Keratinocyte (primary cell): ENCODE data around the gene TP53I3. TPM values are rescaled to one million over a fixed set of nuclear protein-coding genes. Genes with fewer than 3 reads are reported as not detected.

Experiments
- DNase-seq: peaks from one replicate; pipeline ENCODE4 v3.0.0-alpha.2; 2011; ENCODE audit warnings: low read depth, missing footprints, low spot score
- FAIRE-seq: peaks from 2 replicates; lab custom pipeline; 2011; peaks lifted over from hg19 to GRCh38; lab: Jason Lieb, UNC
- H2AFZ ChIP-seq: 2 replicates; pipeline ENCODE4 v1.6.0; 2012; ENCODE audit warnings: low read length, control low read depth, inconsistent platforms; ENCODE audit not compliant: control insufficient read depth
- H3K27ac ChIP-seq: 2 replicates; pipeline ENCODE4 v1.5.1; 2011; ENCODE audit warnings: low read length; ENCODE audit not compliant: control insufficient read depth, insufficient read depth
- H3K27me3 ChIP-seq: 3 replicates; pipeline ENCODE4 v1.6.0; 2011; ENCODE audit warnings: low read length; ENCODE audit not compliant: control insufficient read depth, insufficient read depth; ENCODE audit errors: extremely low read depth
- H3K36me3 ChIP-seq, 2 experiments: 2 replicates in 1 of 2; 3 replicates in 1 of 2; pipeline ENCODE4 v1.5.1; 2011; ENCODE audit warnings: low read length in 2 of 2, mild to moderate bottlenecking in 1 of 2; ENCODE audit not compliant: control insufficient read depth in 2 of 2, insufficient read depth in 2 of 2; ENCODE audit errors: extremely low read depth in 1 of 2
- H3K4me1 ChIP-seq: 3 replicates; pipeline ENCODE4 v1.5.1; 2011; ENCODE audit warnings: low read length; ENCODE audit not compliant: control insufficient read depth, insufficient read depth; ENCODE audit errors: extremely low read depth
- H3K4me2 ChIP-seq: 3 replicates; pipeline ENCODE4 v1.6.0; 2011; ENCODE audit warnings: low read depth, low read length; ENCODE audit not compliant: control insufficient read depth, insufficient read depth; ENCODE audit errors: extremely low read depth
- H3K4me3 ChIP-seq, 3 experiments: fragments of 200-600 bp in 1 of 3; sonication (generic) in 1 of 3; 2 replicates in 2 of 3; 3 replicates in 1 of 3; pipeline ENCODE4 v1.5.1; 2011 to 2016; ENCODE audit warnings: low read length in 3 of 3, mild to moderate bottlenecking in 3 of 3, control low read depth in 2 of 3, inconsistent platforms in 1 of 3, low read depth in 1 of 3, mixed read lengths in 1 of 3, mixed run types in 1 of 3, moderate library complexity in 1 of 3; ENCODE audit not compliant: control insufficient read depth in 2 of 3, insufficient read depth in 2 of 3; ENCODE audit errors: extremely low read depth in 1 of 3
- H3K79me2 ChIP-seq: 2 replicates; pipeline ENCODE4 v1.6.0; 2012; ENCODE audit warnings: low read length; ENCODE audit not compliant: control insufficient read depth, insufficient read depth
- H3K9ac ChIP-seq: 3 replicates; pipeline ENCODE4 v1.6.0; 2011; ENCODE audit warnings: low read length; ENCODE audit not compliant: control insufficient read depth, insufficient read depth; ENCODE audit errors: extremely low read depth
- H3K9me1 ChIP-seq: 3 replicates; pipeline ENCODE4 v1.6.0; 2011; ENCODE audit warnings: low read length; ENCODE audit not compliant: control insufficient read depth, insufficient read depth; ENCODE audit errors: extremely low read depth
- H3K9me3 ChIP-seq: 2 replicates; pipeline ENCODE4 v1.5.1; 2012; ENCODE audit warnings: low read depth, low read length; ENCODE audit not compliant: control insufficient read depth
- H4K20me1 ChIP-seq: 3 replicates; pipeline ENCODE4 v1.6.0; 2011; ENCODE audit warnings: low read length; ENCODE audit not compliant: control insufficient read depth, insufficient read depth; ENCODE audit errors: extremely low read depth
- EZH2 ChIP-seq: IDR thresholded peaks from one replicate; pipeline ENCODE4 v1.6.1; 2012; ENCODE audit warnings: inconsistent platforms, mild to moderate bottlenecking, low read length, moderate library complexity
- dilution Hi-C: fragments of 300-500 bp; cut with MboI; formaldehyde crosslinking; loops from one replicate; pipeline ENCODE4 v1.7.0; 2020; ENCODE audit warnings: low sequenced_read_pairs; ENCODE audit not compliant: extremely low pct_ligation_motif_present
- polyA plus RNA-seq, 5 experiments: library from polyadenylated mRNA; depleted of rRNA in 3 of 5; stranded (reverse) in 3 of 5; stranded (forward) in 1 of 5; unstranded in 1 of 5; fragments of >200 nt; gene quantifications; 1 replicate in 1 of 5; 2 replicates in 3 of 5; 3 replicates in 1 of 5; pipeline versions ENCODE4 v1.2.1 to v1.2.3, GENCODE V29; 2011 to 2012; ENCODE audit warnings: missing spikeins in 2 of 5, low read depth in 1 of 5, low replicate concordance in 1 of 5
- TF ChIP-seq, protein P1 (sequence below), 3 experiments: IDR thresholded peaks in 1 of 3; conservative IDR thresholded peaks in 1 of 3; optimal IDR thresholded peaks in 1 of 3; 2 replicates in 2 of 3; 3 replicates in 1 of 3; pipeline versions ENCODE3 to v1.5.1; 2011; ENCODE audit warnings: low read length in 3 of 3, mild to moderate bottlenecking in 3 of 3, moderate library complexity in 2 of 3, control low read depth in 1 of 3, inconsistent platforms in 1 of 3; ENCODE audit not compliant: insufficient read depth in 2 of 3; ENCODE audit errors: extremely low read depth in 1 of 3

Gene TP53I3
- polyA plus RNA-seq, 1 donor (not counting 4 experiments of a cell fraction or from before 2014, with no cell fraction given): 30.9 TPM

- no peaks in the 10 kb centered on the region for H3K9me3 ChIP-seq
- H3K27me3 ChIP-seq: no peaks in the 10 kb centered on the region
- no peaks in the 10 kb centered on the region for H3K79me2 ChIP-seq
- H3K4me1 ChIP-seq: peaks cover 7% of the 10 kb centered on the region
- DNase-seq (no peak), FAIRE-seq (no peak)
- no peak for TF ChIP-seq EZH2
- TF ChIP-seq, protein P1, sequence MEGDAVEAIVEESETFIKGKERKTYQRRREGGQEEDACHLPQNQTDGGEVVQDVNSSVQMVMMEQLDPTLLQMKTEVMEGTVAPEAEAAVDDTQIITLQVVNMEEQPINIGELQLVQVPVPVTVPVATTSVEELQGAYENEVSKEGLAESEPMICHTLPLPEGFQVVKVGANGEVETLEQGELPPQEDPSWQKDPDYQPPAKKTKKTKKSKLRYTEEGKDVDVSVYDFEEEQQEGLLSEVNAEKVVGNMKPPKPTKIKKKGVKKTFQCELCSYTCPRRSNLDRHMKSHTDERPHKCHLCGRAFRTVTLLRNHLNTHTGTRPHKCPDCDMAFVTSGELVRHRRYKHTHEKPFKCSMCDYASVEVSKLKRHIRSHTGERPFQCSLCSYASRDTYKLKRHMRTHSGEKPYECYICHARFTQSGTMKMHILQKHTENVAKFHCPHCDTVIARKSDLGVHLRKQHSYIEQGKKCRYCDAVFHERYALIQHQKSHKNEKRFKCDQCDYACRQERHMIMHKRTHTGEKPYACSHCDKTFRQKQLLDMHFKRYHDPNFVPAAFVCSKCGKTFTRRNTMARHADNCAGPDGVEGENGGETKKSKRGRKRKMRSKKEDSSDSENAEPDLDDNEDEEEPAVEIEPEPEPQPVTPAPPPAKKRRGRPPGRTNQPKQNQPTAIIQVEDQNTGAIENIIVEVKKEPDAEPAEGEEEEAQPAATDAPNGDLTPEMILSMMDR (optimal IDR thresholded peaks at IDR 0.05 in 1 of 3, IDR thresholded peaks at IDR 0.05 in 1 of 3, conservative IDR thresholded peaks at IDR 0.05 in 1 of 3; ENCODE audit: extremely low read depth in 1 of 3, insufficient read depth in 2 of 3, low read length in 3 of 3): no peak
- H4K20me1 ChIP-seq: no peaks in the 10 kb centered on the region
- no peaks in the 10 kb centered on the region for H3K9me1 ChIP-seq
- peak within 1 kb of the TSS; percentile 73 for H3K9ac ChIP-seq
- dilution Hi-C loops: no loop called here
- H2AFZ ChIP-seq: peak within 1 kb of the TSS; percentile 97
- H3K4me2 ChIP-seq: peak within 1 kb of the TSS; percentile 97
- H3K36me3 ChIP-seq: no peaks in the 10 kb centered on the region
- peak within 1 kb of the TSS; percentile 62 to 80 (median 70) for H3K4me3 ChIP-seq
- H3K27ac ChIP-seq: peak within 1 kb of the TSS; percentile 14
Observed at GRCh38 chr2:24123195-24123921, 38.7 kb upstream of the TP53I3 start, which contains the start of the genes FAM228B and PFN4. FAM228B (plus strand) TSS chr2:24123469; CDS start chr2:24124362, 893 bp downstream. PFN4 (minus strand) TSS chr2:24123334; CDS start chr2:24122535, 799 bp downstream.

DNA sequence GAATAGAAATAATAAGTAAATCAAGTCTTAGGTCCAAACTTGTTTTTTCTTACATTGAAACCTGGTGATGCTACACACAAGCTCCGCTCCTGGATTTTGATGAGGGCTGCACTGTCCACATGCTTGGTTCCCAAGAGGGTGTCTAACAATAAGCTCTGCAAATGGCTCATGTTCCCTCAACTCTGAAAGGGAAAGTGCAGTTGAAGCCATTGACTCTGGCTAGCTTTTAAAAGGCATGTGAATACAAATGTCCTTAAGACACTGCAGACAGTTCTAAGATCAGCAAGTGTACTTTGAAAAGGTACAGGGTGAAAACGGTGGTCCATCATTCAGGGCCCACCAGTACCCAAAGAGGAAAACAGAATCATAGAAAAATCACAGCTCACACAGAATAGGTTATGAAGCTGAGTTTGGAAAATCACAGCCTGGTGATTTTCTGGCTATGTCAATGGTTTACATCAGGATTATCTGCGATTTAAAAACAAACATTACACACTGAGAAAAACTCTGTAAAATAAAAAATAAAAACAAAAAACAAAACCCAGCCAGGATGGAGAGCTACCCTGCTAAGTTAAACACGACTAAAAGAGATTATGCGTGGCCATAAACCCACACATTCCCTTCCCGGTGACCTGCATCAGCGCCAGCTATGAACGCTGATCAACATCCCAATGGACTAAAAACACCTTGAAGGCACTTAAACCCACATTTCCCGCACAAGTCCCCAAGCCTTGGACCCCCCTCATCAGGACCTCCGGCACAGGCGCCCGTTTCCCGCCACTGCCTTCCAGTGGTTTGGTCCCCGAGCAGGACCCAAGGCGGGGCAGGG lies 37.9 kb upstream of the TP53I3 start:
- Histone ChIP-seq H3K79me2 (no peaks in the 10 kb centered on the region), H3K9ac (peak overlapping the region; percentile 73), H2AFZ (peak overlapping the region; percentile 96), H3K36me3 (no peaks in the 10 kb centered on the region), H3K4me3 (peak overlapping the region; percentile 62 to 80 (median 70)), H3K4me2 (peak overlapping the region; percentile 97), H3K9me3 (no peaks in the 10 kb centered on the region), H4K20me1 (no peaks in the 10 kb centered on the region), H3K9me1 (no peaks in the 10 kb centered on the region), H3K27me3 (no peaks in the 10 kb centered on the region), H3K27ac (peak overlapping the region; percentile 14), H3K4me1 (peaks cover 7% of the 10 kb centered on the region)
- no peak for FAIRE-seq
- no peak for DNase-seq
- dilution Hi-C loops: no loop called here
- no peak for TF ChIP-seq EZH2
- TF ChIP-seq, protein P1 (optimal IDR thresholded peaks at IDR 0.05 in 1 of 3, IDR thresholded peaks at IDR 0.05 in 1 of 3, conservative IDR thresholded peaks at IDR 0.05 in 1 of 3; ENCODE audit: extremely low read depth in 1 of 3, insufficient read depth in 2 of 3, low read length in 3 of 3): no peak
